ENCODE data around the gene MYBPC2.

The MYBPC2 gene

DNA sequence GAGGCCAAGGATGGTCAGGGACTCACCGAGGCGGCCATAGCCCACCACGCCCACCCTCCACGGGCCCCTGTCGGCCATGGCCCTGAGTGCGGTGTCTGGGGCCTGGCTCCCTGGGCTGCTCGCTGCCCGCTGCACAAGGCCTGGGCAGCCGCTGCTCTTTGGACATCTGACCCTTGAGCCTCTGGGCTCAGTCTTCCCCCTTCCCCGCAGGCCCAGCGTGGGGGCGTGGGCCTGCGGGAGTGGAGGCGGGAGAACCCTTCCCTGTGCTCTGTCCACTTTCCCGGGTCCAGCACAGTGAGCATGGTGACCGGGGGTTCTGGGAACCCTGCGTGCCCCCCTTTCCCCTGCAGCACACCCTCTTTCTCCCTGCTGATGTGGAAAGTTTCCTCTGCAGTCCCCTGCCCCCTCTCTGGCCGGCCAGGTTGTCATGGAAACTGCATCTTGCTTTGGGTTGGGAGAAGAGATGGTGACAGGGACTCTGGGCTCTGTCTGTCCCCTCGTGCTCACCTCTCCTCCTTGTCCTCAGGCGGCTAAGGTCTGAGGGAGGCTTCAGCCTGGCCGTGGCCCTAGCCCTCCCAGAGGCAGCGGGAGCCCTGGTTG, 81.2 kb downstream of the MYBPC2 start, which contains the start of gene ASPDH:
Gene ASPDH, minus strand, starts transcription at position 168 of the 600 bp plus-strand sequence. Its CDS starts 90 bp downstream, at position 78.
- DNase-seq (ENCODE audit: extremely low read depth in 1 of 2, low read depth in 1 of 2) = no peak

DNA sequence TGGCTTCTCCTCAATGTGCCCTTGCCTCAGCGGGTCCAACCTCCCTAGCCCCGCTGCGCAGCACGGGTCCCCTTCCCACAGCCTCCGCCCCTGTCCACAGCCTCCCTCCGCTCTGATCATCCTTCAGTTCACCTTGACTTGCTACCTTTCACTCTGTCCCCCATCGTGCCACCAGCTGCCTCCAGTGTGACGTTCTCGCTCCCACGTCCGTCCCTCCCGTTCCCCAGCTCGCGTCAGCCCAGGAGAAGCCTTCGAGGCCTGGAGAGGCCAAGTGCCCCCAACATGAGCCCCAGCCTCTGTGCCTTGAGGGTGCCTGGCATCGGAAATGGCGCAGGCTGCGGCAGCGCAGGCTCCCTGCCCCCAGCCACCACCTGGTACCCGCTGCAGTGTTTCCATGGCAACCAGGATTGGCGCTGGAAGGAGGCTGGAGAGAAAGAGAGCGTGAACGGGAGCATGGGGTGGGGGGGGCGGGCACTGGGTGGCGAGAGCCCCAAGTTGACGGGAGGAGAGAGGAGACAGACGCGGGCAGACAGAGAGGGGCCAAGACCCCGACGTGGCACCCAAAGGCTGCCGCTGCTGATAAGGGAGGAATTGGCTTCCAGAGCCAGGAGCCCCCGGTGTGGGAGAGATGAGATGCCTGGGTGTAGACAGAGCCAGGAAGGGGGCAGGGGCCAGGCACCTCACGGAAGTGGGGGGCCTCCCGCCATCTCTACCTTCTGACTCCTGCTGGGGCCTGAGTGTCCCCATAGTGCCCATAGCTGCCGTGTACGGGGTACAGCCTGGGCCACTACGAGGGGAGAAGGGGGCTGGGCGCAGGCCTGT, 81.9 kb downstream of the MYBPC2 start:
- no peak for DNase-seq (ENCODE audit: extremely low read depth in 1 of 2, low read depth in 1 of 2)

DNA sequence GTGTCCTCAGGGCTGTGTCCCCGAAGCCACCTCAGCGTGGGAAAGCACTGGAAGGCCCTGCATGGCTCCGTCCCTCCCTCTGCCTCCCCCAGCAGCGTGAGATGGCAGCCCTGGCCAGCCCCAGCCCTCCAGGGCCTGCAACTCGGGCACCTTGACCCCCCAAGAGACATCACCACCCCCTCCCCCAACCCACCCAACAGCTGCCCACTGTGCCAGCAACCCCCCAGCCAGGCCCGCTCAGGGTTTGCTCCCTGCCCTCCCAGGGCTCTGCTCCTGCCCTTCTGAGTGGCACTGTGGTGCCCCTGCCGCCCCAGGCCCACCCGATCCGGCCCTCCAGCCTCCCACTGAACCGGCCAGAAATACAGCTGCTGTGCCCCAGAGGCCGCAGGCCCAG, 82.5 kb downstream of the MYBPC2 start:
- no peak for DNase-seq (ENCODE audit: extremely low read depth in 1 of 2, low read depth in 1 of 2)
